Stomach (tissue), 4 donors: ENCODE data around the gene NAALADL2.

Experiments used
- CTCF ChIP-seq, 7 experiments: fragments of 450-650 bp in 4 of 7; fragments of 200-600 bp in 3 of 7; sonication (generic) in 3 of 7; IDR thresholded peaks; one replicate each; pipeline ENCODE4 v1.5.1; 2016 to 2019; ENCODE audit warnings: antibody characterized with exemption in 7 of 7, control low read depth in 2 of 7, mild to moderate bottlenecking in 1 of 7
- POLR2A ChIP-seq, 4 donors: fragments of 450-650 bp; IDR thresholded peaks; one replicate each; pipeline ENCODE4 v1.6.1; 2016; ENCODE audit warnings: antibody characterized with exemption in 4 of 4, control low read depth in 2 of 4, mild to moderate bottlenecking in 1 of 4, moderate library complexity in 1 of 4

- TF ChIP-seq CTCF (IDR thresholded peaks at IDR 0.05) (no peak), POLR2A (IDR thresholded peaks at IDR 0.05) (no peak)
These were observed 789.8 kb downstream of the NAALADL2 start for GRCh38 chr3:175648899-175649298.
